Activated naive CD4-positive, alpha-beta T cell treated with anti-CD3 and anti-CD28 coated beads, Interleukin-2, amount 10 ng/mL, durations not matched to agents 7 days and 5 days (primary cell): ENCODE measurements around the gene LSM3.
A peak's percentile ranks its signal among the peaks of the same experiment; 100 is the strongest.

ENCODE experiments used
- CTCF ChIA-PET: fragments of 350-600 bp; sonication (Branson Sonifier 250); formaldehyde crosslinking; loops from one replicate; lab custom pipeline; 2021; ENCODE audit warnings: antibody characterized with exemption; lab: Charles Lee
- DNase-seq: peaks from one replicate; pipeline ENCODE4 v3.0.0-alpha.2; 2020
- H3K27ac Mint-ChIP-seq: one replicate; pipeline ENCODE4 v1.8.0; 2021; ENCODE audit warnings: mild to moderate bottlenecking, moderate library complexity, mixed read lengths
- H3K27me3 Mint-ChIP-seq: one replicate; pipeline ENCODE4 v1.8.0; 2021; ENCODE audit warnings: mild to moderate bottlenecking, mixed read lengths
- H3K36me3 Mint-ChIP-seq: one replicate; pipeline ENCODE4 v1.8.0; 2021; ENCODE audit warnings: mixed read lengths
- H3K4me1 Mint-ChIP-seq: one replicate; pipeline ENCODE4 v1.8.0; 2021; ENCODE audit warnings: mixed read lengths
- H3K4me3 Mint-ChIP-seq: one replicate; pipeline ENCODE4 v1.8.0; 2021; ENCODE audit warnings: mild to moderate bottlenecking, moderate library complexity, mixed read lengths
- H3K9me3 Mint-ChIP-seq: one replicate; pipeline ENCODE4 v1.8.0; 2021; ENCODE audit warnings: mixed read lengths

LSM3 gene

GRCh38 chr3:14204515-14205284 lies 26.1 kb downstream of the LSM3 start:
- DNase-seq = no peak
- H3K27me3 Mint-ChIP-seq = no peaks in the 10 kb centered on the region
- no peak overlapping the region for H3K4me3 Mint-ChIP-seq
- CTCF ChIA-PET = interaction anchor here (1.0 to 3.5 kb wide), 25 partner anchors 8 to 716 kb away, joined by 3 to 34 read pairs (median 8); partner anchors contain the start of genes LSM3 and XPC
- no peaks in the 10 kb centered on the region for H3K9me3 Mint-ChIP-seq
- peaks cover 3% of the 10 kb centered on the region for H3K36me3 Mint-ChIP-seq
- H3K4me1 Mint-ChIP-seq = no peaks in the 10 kb centered on the region
- no peak overlapping the region for H3K27ac Mint-ChIP-seq

GRCh38 chr3:14206548-14207177 lies 28.0 kb downstream of the LSM3 start:
- DNase-seq = no peak
- Mint-ChIP-seq H3K27me3 (no peaks in the 10 kb centered on the region), H3K27ac (no peak overlapping the region), H3K36me3 (no peaks in the 10 kb centered on the region), H3K4me3 (no peak overlapping the region), H3K9me3 (no peaks in the 10 kb centered on the region), H3K4me1 (no peaks in the 10 kb centered on the region)
- CTCF ChIA-PET = interaction anchor here (0.6 kb wide), 1 partner anchor 11 kb away, joined by 4 read pairs; no protein-coding TSS in a partner anchor

- H3K36me3 Mint-ChIP-seq = no peaks in the 10 kb centered on the region
- no peak overlapping the region for H3K27ac Mint-ChIP-seq
- no peak overlapping the region for H3K4me3 Mint-ChIP-seq
- peaks cover 4% of the 10 kb centered on the region for H3K27me3 Mint-ChIP-seq
- no peaks in the 10 kb centered on the region for H3K9me3 Mint-ChIP-seq
- CTCF ChIA-PET = no interaction called here
- DNase-seq = no peak
- no peaks in the 10 kb centered on the region for H3K4me1 Mint-ChIP-seq
Measured at GRCh38 chr3:14208168-14208567, 29.6 kb downstream of the LSM3 start.

GRCh38 chr3:14208977-14209394 lies 30.4 kb downstream of the LSM3 start:
- peaks cover 4% of the 10 kb centered on the region for H3K27me3 Mint-ChIP-seq
- no peak overlapping the region for H3K27ac Mint-ChIP-seq
- no peak for DNase-seq
- no peaks in the 10 kb centered on the region for H3K36me3 Mint-ChIP-seq
- no peak overlapping the region for H3K4me3 Mint-ChIP-seq
- H3K9me3 Mint-ChIP-seq = no peaks in the 10 kb centered on the region
- CTCF ChIA-PET = no interaction called here
- no peaks in the 10 kb centered on the region for H3K4me1 Mint-ChIP-seq

- peaks cover 4% of the 10 kb centered on the region for H3K27me3 Mint-ChIP-seq
- no peak for DNase-seq
- CTCF ChIA-PET = interaction anchor here (2.5 kb wide), 1 partner anchor 9 kb away, joined by 6 read pairs; no protein-coding TSS in a partner anchor
- no peaks in the 10 kb centered on the region for H3K36me3 Mint-ChIP-seq
- no peaks in the 10 kb centered on the region for H3K4me1 Mint-ChIP-seq
- no peak overlapping the region for H3K4me3 Mint-ChIP-seq
- no peaks in the 10 kb centered on the region for H3K9me3 Mint-ChIP-seq
- H3K27ac Mint-ChIP-seq = no peak overlapping the region
Measured at GRCh38 chr3:14209581-14210289, 31.1 kb downstream of the LSM3 start.

- no peak for DNase-seq
- Mint-ChIP-seq H3K27ac (no peak overlapping the region), H3K4me1 (no peaks in the 10 kb centered on the region), H3K4me3 (no peak overlapping the region), H3K27me3 (peaks cover 4% of the 10 kb centered on the region), H3K36me3 (no peaks in the 10 kb centered on the region), H3K9me3 (no peaks in the 10 kb centered on the region)
- CTCF ChIA-PET = interaction anchor here (0.7 to 2.5 kb wide), 2 partner anchors 10 to 825 kb away, joined by 3 to 6 read pairs; no protein-coding TSS in a partner anchor
Measured at GRCh38 chr3:14210290-14210688, 31.7 kb downstream of the LSM3 start.

GRCh38 chr3:14210843-14211594 lies 32.4 kb downstream of the LSM3 start:
- Mint-ChIP-seq H3K27me3 (peaks cover 4% of the 10 kb centered on the region), H3K36me3 (no peaks in the 10 kb centered on the region)
- DNase-seq = no peak

GRCh38 chr3:14211621-14212020 lies 33.0 kb downstream of the LSM3 start:
- Mint-ChIP-seq H3K9me3 (no peaks in the 10 kb centered on the region), H3K27ac (no peak overlapping the region)
- CTCF ChIA-PET = interaction anchor here (1.0 to 2.5 kb wide), 4 partner anchors 8 to 45 kb away, joined by 3 to 20 read pairs (median 4); no protein-coding TSS in a partner anchor

More at GRCh38 chr3:14210843-14211594, 32.4 kb downstream of the LSM3 start:
- CTCF ChIA-PET = interaction anchor here (0.7 to 2.5 kb wide), 5 partner anchors 7 to 826 kb away, joined by 3 to 20 read pairs (median 3); no protein-coding TSS in a partner anchor
- Mint-ChIP-seq H3K9me3 (no peaks in the 10 kb centered on the region), H3K4me1 (no peaks in the 10 kb centered on the region), H3K4me3 (no peak overlapping the region), H3K27ac (no peak overlapping the region)

GRCh38 chr3:14212032-14212431 lies 33.4 kb downstream of the LSM3 start:
- no peak for DNase-seq
- peaks cover 4% of the 10 kb centered on the region for H3K27me3 Mint-ChIP-seq
- no peaks in the 10 kb centered on the region for H3K4me1 Mint-ChIP-seq
- no peaks in the 10 kb centered on the region for H3K9me3 Mint-ChIP-seq
- no peak overlapping the region for H3K27ac Mint-ChIP-seq
- no peak overlapping the region for H3K4me3 Mint-ChIP-seq
- CTCF ChIA-PET = interaction anchor here (1.3 to 2.5 kb wide), 3 partner anchors 8 to 45 kb away, joined by 3 to 20 read pairs (median 6); no protein-coding TSS in a partner anchor
- H3K36me3 Mint-ChIP-seq = no peaks in the 10 kb centered on the region

More at GRCh38 chr3:14211621-14212020, 33.0 kb downstream of the LSM3 start:
- no peaks in the 10 kb centered on the region for H3K4me1 Mint-ChIP-seq
- H3K36me3 Mint-ChIP-seq = no peaks in the 10 kb centered on the region
- no peak overlapping the region for H3K4me3 Mint-ChIP-seq
- H3K27me3 Mint-ChIP-seq = peaks cover 4% of the 10 kb centered on the region
- no peak for DNase-seq

GRCh38 chr3:14213066-14213774 lies 34.6 kb downstream of the LSM3 start:
- Mint-ChIP-seq H3K9me3 (no peaks in the 10 kb centered on the region), H3K36me3 (no peaks in the 10 kb centered on the region), H3K4me1 (no peaks in the 10 kb centered on the region), H3K4me3 (no peak overlapping the region), H3K27ac (no peak overlapping the region), H3K27me3 (peaks cover 4% of the 10 kb centered on the region)
- no peak for DNase-seq
- CTCF ChIA-PET = interaction anchor here (1.2 to 2.4 kb wide), 2 partner anchors 9 to 22 kb away, joined by 5 to 20 read pairs; no protein-coding TSS in a partner anchor

GRCh38 chr3:14214764-14215163 lies 36.1 kb downstream of the LSM3 start:
- CTCF ChIA-PET = no interaction called here
- H3K27me3 Mint-ChIP-seq = peaks cover 8% of the 10 kb centered on the region
- no peaks in the 10 kb centered on the region for H3K4me1 Mint-ChIP-seq
- no peak overlapping the region for H3K4me3 Mint-ChIP-seq
- no peak overlapping the region for H3K27ac Mint-ChIP-seq
- no peak for DNase-seq
- no peaks in the 10 kb centered on the region for H3K9me3 Mint-ChIP-seq
- H3K36me3 Mint-ChIP-seq = no peaks in the 10 kb centered on the region

GRCh38 chr3:14216257-14217048 lies 37.8 kb downstream of the LSM3 start:
- DNase-seq = peak; percentile 27
- Mint-ChIP-seq H3K9me3 (no peaks in the 10 kb centered on the region), H3K27me3 (peaks cover 8% of the 10 kb centered on the region), H3K36me3 (no peaks in the 10 kb centered on the region), H3K4me1 (no peaks in the 10 kb centered on the region), H3K4me3 (peak overlapping the region; percentile 6), H3K27ac (no peak overlapping the region)
- CTCF ChIA-PET = interaction anchor here (0.6 to 1.1 kb wide), 3 partner anchors 12 to 378 kb away, joined by 3 to 5 read pairs (median 4); no protein-coding TSS in a partner anchor
